NCI-H748 treated with DMSO at 0.1 percent for 48 hours (cell line): Measurements from ENCODE around the gene C2CD5.
A peak's percentile ranks its signal among the peaks of the same experiment; 100 is the strongest.
"Not testable (repeated sequence)": the region's sequence is repeated elsewhere in the genome, so short reads cannot be mapped to it uniquely, and the experiment has no call there.

Source experiments
- DNase-seq: peaks from one replicate; lab custom pipeline; 2025; lab: John Stamatoyannopoulos, UW

Gene C2CD5

DNA sequence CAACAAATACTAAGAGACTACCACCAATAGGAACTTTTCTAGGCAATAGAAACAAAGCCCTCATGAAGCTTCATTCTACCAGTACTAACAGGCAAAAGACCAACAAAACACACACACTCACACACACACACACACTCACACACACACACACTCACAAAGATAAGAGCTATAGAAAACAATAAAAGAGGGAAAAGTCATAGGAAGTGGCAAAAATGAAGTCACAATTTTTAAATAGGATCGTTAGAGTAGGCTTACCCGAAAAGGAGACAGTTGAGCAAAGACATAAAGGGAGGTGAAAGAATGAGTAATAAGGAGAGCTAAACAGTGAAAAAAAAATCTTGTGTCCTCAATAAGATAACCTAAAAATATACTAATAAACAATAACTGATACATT, 66.5 kb downstream of the C2CD5 start:
- no peak for DNase-seq

DNA sequence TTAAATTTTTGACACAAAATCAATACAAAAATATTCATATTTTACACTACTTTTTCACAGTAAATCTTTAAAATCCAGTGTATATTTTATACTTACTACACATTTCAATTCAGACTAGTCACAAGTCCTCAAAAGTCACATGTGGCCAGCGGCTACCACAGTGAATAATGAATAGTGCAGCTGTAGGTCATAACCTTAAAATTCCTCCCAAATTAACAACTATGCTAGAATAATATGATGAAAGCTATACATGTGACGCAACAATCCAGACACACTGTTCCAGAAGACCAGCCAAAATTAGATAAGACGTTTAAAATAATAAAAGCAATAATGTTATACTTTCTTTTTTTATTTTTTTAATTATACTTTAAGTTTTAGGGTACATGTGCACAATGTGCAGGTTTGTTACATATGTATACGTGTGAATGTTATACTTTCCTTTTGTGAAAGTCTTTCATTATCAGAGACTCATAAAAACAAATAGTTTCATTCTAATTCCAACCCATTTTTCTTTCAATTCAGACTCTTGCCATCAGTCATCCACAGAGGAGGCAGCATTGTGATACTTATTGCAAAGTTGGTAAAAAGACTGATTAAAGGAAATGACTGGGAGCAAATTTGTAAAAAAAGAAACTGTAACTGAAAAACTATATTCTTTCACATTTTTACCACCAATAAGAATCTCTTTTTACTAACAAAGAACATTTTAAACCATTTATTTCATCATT, 67.0 kb downstream of the C2CD5 start:
- no peak for DNase-seq

DNA sequence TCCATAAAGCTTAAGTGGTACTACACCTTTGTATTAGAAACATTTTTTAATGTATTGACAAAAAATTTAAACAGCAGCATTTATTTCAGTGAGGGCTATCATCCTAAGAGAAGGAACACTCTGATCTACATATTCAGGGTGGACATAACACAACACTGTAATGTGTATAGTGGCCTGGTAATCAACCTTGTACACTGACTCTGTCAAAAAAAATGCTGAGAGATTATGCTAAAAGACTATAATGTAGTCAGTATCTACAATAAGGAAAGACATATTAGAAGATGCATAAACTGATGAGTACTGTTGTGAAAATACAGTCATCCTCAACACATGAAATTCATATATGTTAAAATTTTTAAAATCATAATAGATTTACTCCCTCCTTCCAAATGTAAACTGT, 68.2 kb downstream of the C2CD5 start:
- no peak for DNase-seq

DNA sequence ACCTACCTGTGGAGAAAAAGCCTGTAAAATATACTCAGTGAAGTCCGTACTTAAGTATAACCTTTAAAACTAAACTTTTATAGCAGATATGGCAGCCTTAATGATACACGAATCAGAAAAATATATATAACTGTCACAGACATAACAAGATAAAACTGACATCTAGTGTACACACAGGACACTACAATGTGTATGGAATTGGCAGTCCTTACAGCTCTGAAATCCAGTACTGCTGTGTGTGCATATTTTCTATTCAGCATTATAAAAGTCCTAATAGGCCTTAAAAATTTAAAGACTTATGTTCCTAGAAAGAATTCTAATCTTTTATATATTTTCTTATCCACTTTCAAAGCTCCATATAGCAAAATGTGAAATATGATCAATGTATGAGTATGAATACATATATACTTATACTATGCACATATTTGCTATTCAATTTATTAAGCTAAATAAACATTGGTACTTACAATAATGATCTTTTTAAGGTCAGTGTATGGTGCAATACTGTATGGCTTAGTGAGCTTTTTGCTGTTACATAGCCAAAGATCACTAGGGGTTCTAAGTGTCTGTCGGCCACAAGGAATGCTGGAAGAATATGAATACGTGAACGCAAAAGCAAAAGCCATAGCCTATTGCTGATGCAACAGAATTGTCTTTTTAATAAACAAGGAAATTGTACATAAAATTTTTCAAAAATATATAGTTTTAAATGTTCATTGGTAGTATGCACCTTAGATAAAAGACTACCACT, 69.2 kb downstream of the C2CD5 start:
- DNase-seq, result no peak

DNA sequence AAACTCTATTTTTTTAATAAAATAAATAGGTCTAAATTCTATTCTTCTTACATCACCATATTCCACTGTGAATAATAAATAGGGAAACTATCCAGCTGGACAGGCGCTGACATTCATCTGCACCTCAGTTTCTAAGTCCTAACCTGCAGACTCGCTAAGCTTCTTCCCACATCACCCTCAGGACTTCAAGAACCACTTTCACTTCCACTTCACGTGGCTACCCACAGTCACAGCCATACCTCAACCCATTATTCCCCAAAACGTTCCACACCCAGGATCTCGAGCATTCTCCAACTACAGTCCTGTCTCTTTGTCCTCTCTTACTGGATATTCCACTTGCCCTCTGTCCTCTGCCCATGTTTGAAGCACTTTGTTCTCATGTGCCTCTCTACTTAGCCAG, 71.1 kb downstream of the C2CD5 start:
- DNase-seq, result no peak

DNA sequence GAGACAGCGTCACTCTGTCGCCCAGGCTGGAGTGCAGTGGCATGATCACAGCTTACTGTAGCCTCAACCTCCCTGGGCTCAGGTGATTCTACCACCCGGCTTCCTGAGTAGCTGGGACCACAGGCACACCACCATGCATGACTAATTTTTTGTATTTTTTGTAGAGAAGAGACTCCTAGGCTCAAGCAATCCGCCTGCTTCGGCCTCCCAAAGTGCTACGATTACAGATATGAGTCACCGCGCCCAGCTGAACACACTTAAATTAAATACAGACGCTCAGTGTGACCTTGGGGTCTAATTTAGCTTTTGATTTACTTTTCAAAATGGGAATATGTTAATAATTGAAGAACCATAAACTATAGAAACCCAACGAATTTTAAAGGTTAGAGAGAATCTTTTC, 77.2 kb downstream of the C2CD5 start:
- no peak for DNase-seq

DNA sequence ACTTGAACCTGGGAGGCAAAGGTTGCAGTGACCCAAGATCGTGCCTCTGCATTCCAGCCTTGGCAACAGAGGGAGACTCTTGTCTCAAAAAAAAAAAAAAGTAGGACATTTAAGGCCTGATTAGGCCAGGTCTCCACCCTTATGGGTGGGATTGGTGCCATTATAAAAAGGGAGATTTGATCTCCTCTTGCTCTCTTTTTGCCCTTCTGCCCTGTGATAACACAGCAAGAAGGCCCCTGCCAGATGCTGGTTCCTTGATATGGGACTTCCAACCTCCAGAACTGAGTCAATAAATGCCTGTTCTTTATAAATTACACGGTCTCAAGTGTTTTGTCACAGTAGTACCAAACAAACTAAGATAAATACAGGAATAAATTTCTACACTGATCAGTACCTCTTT, 81.0 kb downstream of the C2CD5 start:
- DNase-seq, result no peak

DNA sequence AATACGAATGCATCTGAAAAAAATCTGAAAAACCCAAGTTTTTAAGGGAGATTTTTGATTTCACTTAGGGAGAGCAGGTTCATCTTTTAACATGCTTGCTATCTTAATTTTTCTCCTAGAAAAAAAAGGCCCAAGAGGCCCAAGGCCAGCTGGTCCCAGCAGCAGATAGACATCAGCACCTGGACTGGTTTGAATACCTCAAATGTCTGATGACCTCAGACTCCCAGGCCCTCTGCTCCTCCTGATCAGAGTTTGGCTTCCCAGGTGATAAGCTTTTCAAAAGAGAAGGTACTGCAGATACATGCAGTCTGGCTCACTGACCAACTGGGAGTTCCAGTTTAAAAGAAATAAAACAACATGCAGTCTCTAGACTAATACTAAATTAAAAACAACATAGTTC, 82.6 kb downstream of the C2CD5 start:
- no peak for DNase-seq

DNA sequence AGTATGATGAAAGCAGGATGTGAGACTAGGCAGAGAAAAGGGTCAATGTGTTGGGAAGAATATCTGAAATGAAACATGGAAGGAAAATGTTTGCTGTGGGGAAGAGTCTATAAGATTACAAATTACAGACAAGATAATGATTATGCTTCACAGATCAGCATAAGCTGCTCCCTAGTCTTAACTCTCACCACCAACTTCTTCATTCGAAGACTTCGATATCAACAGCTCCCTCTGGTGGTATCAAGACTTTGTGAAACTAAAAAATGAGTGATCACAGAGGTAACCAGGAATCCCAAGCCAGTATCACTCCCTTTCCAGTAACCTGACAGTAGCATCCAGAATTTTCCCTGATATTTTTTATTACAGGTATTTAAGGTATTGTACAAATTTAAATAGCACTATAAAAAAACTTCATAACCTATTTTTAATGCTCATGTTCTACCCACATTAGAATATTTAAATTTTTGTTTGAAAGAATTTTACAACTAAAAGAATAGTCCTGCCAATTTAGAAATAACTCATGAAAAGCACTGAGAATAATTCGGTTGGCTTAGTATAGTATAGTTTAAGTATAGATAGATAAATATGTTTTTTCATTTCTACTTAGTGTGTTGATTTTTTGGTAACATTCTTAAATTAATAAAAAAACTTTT, 84.4 kb downstream of the C2CD5 start:
- DNase-seq, result peak; percentile 1

DNA sequence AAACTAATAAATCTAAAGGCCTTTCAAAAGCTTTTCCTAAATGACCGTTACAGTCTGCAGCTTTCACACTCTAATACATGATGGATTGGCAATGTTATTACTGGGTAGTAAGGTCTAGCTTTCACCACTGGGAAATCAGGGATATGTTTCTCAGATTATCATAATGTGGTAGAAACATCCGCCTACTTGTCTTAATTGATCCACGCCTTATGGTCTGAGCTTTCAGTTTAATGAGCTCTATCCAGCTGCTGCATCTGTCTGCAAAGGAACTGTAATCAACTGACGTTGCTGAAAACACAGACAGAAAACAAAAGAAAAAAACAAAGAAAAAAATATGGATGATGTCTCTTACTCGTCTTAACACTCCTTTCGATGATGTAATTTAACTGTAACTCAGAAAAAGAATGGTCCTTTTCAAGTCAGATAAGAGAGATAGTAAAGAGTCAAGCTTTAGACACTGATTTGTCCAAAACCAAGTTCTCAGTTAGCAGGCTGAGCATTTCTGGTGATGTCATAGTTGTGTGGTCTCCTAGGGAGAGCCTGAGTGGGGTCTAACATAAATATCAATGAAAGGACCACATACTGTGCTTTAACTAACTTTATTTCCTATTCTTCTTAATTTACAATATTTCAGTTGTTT, 85.9 kb downstream of the C2CD5 start:
- DNase-seq, result no peak

DNA sequence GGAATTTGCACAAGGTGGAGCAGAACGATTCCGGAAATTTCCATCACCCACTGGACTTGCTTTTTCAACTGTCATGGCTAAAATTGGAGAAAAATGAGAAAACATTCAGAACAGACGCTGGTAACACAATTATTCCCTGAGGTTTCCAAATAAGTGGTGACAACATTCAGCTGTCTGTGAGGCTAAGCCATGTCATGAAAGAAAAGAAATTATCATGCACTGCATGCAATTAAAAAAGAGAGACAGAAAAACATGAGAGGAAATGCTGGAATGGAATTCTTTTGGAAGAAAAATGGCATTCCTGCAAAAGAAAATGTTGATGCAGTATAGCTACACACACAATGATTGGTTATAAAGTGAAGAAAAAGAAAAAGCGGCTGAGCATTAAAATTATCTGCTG, 87.3 kb downstream of the C2CD5 start:
- DNase-seq, result no peak

DNA sequence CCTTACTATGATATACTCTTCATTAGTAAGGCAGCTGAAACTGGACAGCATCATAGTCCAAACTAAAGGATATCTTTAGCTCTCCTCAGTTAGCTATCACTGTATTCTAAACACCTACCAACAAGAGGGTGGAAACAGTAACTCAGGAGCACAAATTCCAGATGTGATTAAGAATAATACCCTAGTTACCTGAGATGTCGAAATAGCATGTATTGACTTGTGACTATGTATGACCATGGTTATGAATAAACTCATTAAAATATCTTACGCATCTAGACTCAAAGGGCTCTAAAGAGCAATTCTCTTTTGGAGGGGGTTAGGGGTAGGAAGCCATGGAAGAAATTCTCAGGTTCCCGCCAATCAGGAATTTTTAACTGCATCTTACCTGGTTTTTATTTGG, 90.8 kb downstream of the C2CD5 start:
- no peak for DNase-seq

DNA sequence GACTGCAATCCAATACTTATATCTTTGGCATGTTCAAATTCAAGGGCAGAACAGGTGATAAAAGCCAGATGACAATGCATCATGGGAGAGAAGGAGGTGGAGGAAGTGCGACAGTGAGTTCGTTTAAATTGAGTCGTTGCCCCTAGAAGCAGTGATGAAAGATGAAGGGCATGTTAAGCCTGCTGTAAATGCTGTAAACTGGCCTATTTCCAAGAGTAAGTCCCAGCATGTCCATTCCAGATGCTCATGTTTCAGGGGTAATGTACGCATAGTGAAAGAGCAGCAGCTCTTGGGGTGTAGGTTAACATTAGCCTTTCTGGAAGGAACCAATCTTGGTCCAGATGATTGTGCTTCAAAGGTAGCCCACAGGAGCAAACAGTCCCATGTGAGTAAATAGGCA, 97.1 kb downstream of the C2CD5 start:
- no peak for DNase-seq

DNA sequence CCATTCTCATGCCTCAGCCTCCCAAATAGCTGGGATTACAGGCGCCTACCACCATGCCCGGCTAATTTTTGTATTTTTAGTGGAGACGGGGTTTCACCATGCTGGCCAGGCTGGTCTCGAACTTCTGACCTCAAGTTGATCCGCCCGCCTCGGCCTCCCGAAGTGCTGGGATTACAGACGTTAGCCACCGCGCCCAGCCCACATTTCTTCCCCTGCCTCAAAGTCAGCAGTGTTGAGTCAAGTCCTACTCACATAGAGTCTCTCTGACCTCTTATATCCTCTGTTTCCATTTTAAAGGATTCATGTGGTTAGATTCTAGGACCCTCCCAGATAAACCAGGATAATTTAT, 100.1 kb downstream of the C2CD5 start:
- not testable (repeated sequence) for DNase-seq

DNA sequence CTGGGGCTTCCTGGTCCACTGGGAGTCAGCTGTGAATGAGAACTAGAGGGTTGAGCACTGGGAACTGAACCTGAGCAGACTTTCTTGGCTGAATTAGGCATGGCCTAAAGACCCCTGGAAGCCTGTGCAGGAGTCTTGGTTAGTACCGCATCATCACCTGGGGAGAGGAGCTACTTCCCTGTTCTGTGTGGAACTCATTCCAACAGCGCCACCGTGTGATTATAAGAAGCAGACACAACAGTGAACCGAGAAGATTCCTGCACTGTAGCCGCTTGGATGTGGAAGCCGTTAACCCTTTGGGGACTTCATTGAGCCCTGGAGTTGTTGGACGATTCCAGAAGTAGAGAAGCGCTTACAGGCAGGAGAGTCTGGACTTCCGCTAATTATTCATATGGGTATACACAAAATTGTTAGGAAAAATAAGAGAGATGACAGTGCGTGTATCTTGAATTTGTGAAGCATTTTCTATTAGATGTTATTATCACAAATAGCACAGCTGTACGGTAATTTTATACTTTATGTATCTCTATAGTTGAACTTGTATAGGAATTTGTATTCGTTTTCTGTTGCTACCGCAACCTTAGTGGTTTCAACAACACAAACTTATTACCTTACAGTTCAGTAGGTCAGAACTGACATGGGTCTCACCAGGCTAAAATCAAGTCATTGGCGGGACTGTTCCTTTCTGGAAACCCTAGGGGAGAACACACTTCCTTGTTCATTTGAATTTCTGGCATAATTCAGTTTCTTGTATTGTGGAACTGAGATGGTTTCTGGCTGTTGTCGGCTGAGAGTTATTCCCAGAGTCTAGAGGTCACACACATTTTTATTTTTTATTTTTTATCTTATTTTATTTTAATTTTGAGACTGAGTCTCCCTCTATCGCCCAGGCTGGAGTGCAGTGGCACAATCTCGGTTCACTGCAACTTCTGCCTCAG, 100.7 kb downstream of the C2CD5 start:
- peak; percentile 48 for DNase-seq

DNA sequence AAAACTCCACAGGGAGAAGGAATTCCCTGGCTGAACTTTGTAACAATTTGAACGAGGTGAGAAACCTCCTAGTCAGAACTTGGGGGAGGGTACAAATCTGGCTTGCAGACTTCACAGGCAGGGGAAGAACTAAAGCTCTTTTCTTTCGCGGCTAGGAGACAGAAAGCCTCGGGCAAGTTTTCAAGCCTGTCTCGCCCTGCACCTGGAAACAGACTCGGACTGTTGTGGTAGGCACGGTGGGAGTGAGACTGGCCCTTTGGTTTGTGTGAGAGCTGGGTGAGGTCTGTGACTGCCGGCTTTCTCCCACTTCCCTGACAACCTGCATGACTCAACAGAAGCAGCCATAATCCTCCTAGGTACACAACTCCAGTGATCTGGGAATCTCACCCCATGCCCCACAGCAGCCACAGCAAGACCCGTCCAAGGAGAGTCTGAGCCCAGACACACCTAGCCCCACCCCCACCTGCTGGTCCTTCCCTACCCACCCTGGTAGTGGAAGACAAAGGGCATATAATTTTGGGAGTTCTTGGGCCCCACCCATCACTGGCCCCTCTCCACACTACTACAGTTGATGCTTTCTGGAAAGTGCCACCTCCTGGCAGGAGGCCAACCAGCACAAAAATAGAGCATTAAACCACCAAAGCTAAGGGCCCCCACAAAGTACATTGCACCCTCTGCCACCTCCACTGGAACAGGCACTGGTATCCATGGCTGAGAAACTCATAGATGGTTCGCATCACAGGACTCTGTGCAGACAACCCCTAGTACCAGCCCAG, 107.1 kb downstream of the C2CD5 start:
- no peak for DNase-seq

DNA sequence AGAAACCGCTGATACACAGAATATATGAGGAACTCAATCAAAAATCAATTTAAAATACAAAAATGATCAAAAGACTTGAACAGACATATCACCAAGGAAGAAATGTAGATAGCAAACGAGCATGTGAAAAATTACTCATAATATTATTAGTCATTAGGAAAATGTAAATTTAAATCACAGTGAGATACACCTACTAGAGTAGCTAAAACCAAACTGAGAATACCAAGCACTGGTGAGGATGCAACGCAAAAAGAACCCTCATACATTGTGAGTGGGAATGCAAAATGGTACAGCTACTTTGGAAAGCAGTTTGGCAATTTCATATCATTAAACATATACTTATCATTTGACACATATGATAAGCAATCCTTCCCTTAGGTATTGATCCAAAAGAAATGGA, 108.8 kb downstream of the C2CD5 start:
- no peak for DNase-seq

DNA sequence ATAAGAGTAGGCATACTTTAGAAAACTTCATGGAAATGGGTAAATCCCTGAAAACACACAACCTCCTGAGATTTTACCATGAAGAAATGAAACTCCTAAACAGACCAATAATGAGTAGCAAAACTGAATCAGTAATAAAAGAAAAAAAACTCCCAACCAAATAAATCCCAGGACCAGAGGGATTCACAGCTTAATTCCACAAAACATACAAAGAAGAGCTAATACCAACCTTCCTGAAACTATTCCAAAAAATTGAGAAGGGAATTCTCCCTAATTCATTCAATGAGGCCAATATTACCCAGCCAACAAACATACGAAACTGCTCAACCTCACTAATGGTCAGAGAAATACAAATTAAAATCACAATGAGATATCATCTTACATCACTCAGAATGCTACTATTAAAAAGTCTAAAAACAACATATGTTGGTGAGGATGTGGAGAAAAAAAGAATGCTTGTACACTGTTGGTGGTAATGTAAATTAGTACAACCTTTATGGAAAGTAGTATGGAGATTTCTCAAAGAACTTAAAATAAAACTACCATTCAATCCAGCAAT, 112.6 kb downstream of the C2CD5 start:
- no peak for DNase-seq

DNA sequence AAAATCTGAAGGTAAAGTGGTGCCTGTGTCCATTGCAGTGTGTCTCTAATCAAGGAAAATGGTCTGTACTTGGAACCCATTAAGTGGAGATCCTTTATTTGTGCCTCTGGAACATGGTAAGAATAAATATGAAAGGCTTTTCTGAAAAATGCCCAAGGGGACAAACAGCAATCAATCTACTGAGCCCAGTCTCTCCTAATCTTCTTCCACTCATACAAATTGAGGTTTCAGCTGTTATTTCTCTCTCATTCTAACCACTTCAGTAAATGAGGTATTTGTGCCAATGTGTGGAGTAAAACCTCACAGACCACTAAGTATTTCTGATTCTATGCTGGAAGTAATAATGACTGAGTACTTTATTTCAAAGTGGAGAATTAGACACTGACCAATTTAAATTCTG, 127.5 kb downstream of the C2CD5 start:
- no peak for DNase-seq
